ENCODE measurements around the gene OR51F1. TPM values are rescaled to one million over a fixed set of nuclear protein-coding genes. Genes with fewer than 3 reads are reported as not detected.

The OR51F1 gene
- total and polyA plus RNA-seq, 2 of the 4 experiments (the other 2 are of a cell fraction): not detected

DNA sequence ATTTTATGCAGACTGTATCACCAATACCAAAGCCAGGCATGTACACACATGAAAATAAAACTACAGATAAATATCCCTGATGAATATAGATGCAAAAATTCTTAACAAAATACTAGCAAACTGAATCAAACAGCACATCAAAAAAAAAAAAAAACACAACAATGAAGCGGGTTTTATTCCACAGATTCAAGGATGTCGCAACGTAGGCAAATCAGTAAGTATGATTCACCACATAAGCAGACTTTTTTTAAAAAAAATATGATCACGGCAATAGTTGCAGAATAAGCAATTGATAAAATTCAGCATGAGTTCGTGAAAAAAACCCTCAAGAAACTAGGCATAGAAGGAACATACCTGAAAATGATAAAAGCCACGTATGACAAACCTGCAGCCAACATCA lies 21.3 kb downstream of the OR51F1 start:
- Histone ChIP-seq H2BK20ac (ENCODE audit: low read depth, low read length) (no peak overlapping the region), H3K9me1 (ENCODE audit: insufficient read depth, low read length) (no peaks in the 10 kb centered on the region), H2BK120ac (ENCODE audit: low read depth, low read length) (no peak overlapping the region), H2AK5ac (ENCODE audit: low read depth, low read length) (no peak overlapping the region), H3K27me3 (ENCODE audit: control insufficient read depth, insufficient read depth, low read length) (no peaks in the 10 kb centered on the region), H3K18ac (ENCODE audit: low read depth, low read length) (no peak overlapping the region), H4K91ac (ENCODE audit: insufficient read depth, low read depth, low read length) (no peak overlapping the region), H4K5ac (ENCODE audit: low read depth, low read length) (no peak overlapping the region), H3K9ac (ENCODE audit: low read depth, low read length) (no peak overlapping the region), H3K36me3 (ENCODE audit: control insufficient read depth, insufficient read depth, low read length) (no peaks in the 10 kb centered on the region), H4K20me1 (ENCODE audit: insufficient read depth, low read length) (no peaks in the 10 kb centered on the region), H3K4ac (ENCODE audit: low read depth, low read length) (no peak overlapping the region), H3K4me2 (ENCODE audit: low read depth, low read length) (no peak overlapping the region), H4K8ac (ENCODE audit: low read depth in 2 of 2, low read length in 2 of 2) (no peak overlapping the region), H2AK9ac (replicated peaks; ENCODE audit: low read depth, low read length, poor library complexity) (no peak overlapping the region), H3K14ac (replicated peaks; ENCODE audit: low read depth, low read length) (no peak overlapping the region), H3K4me1 (ENCODE audit: control insufficient read depth, insufficient read depth, low read length) (no peaks in the 10 kb centered on the region), H3K56ac (ENCODE audit: extremely low read depth, insufficient read depth, low read length) (no peak overlapping the region), H2BK5ac (ENCODE audit: low read depth, low read length, poor library complexity, severe bottlenecking) (no peak overlapping the region), H2AFZ (replicated peaks; ENCODE audit: low read length, poor library complexity) (no peak overlapping the region), H3K4me3 (ENCODE audit: insufficient read depth, low read depth, low read length) (no peak overlapping the region), H3K23ac (ENCODE audit: low read depth, low read length) (no peak overlapping the region), H3K9me3 (ENCODE audit: control insufficient read depth, insufficient read depth, low read length) (no peaks in the 10 kb centered on the region), H2BK15ac (ENCODE audit: low read depth, low read length) (no peak overlapping the region), H3K79me1 (ENCODE audit: low read depth in 1 of 2, low read length in 2 of 2) (no peaks in the 10 kb centered on the region), H3K27ac (ENCODE audit: insufficient read depth, low read length) (no peak overlapping the region)
- DNase-seq (peak; percentile 11), ATAC-seq (ENCODE audit: low read depth) (no peak)
- CTCF ChIA-PET: interaction anchor here (0.7 kb wide), 1 partner anchor 62 kb away, joined by 3 read pairs; no protein-coding TSS in a partner anchor
- intact Hi-C loops (cut with micrococcal nuclease): no loop called here
- POLR2A ChIA-PET (ENCODE audit: unreplicated experiment): no interaction called here
- dilution Hi-C loops (cut with HindIII; ENCODE audit: low sequenced_read_pairs, unreplicated experiment): no loop called here
- in situ Hi-C loops (cut with MboI; ENCODE audit: low sequenced_read_pairs): no loop called here
- WGBS, 2 experiments (ENCODE audit: extremely low coverage in 2 of 2, insufficient read length in 1 of 2): no CpG with 5 or more reads among the region's 6 CpGs
- BruUV-seq (replicated peaks): no TSS peak
- peak; percentile 80 for TF ChIP-seq CEBPB (IDR thresholded peaks at IDR 0.05; ENCODE audit: low read depth, low read length)
- no peak for TF ChIP-seq RCOR1 (IDR thresholded peaks at IDR 0.05; ENCODE audit: insufficient replicate concordance, low read length)
